ENCODE data around the gene FMO1. TPM values are rescaled to one million over a fixed set of nuclear protein-coding genes. Genes with fewer than 3 reads are reported as not detected.

The FMO1 gene
- polyA plus RNA-seq, 2 of the 4 experiments (the other 2 are of a cell fraction): not detected

DNA sequence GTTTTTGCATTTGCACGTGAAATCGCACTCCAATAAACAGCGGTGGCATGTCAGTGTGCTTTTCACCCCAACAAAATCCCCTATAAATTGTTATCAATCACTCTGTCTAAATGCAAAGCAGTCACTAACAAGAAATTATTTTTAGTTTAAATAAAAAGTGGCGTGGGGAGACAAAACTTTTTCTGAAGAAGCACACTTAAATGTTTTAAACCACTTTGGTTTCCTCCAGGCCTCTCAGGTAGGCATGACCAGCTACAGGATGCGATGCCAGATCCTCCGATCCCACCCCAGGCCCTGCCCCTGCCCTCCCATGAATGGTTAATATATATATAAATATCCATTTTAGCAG is 3.6 kb downstream of the FMO1 start (continued):
- TF ChIP-seq SREBF2 (IDR thresholded peaks at IDR 0.05): no peak

DNA sequence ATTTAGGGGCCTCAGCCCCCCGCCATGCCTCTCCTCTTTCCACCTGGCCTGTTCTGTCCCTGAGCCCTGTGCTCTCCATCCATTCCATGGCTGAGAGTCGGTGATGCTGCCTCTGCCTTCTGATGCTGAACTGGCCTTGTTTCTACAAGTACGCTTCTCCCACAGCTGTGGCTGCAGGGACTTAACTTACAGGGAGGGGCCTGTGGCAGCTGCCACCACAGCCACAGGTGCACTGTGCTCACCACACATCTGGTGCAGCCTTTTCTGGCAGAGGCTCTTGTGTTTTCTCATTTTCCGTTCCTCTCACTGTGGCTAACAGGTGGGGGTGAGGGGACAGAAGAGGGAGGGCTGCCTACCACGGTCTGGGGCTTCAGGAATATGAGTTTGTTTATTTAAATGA is 4.2 kb downstream of the FMO1 start:
- ATAC-seq (peak in 1 of 2 experiments; percentile 13; a peak in 2 of 6 replicates), DNase-seq (ENCODE audit: low read depth in 1 of 2, low spot score in 1 of 2) (no peak), FAIRE-seq (no peak)
- 59% methylated on average over 5 of the region's 5 CpGs for WGBS (ENCODE audit: missing lambda C conversion rate)
- no peaks in the 10 kb centered on the region for H3K9me3 ChIP-seq
- H3K27ac ChIP-seq: no peak overlapping the region
- H3K4me3 ChIP-seq: no peak overlapping the region
- H3K4me1 ChIP-seq: peaks cover 4% of the 10 kb centered on the region; the same call in 1 of the 3 replicates
- ChIA-PET CTCF (interaction anchor here (1.2 kb wide), 1 partner anchor 663 kb away, joined by 3 read pairs; no protein-coding TSS in a partner anchor), POLR2A (no interaction called here)
- H3K4me2 ChIP-seq: no peak overlapping the region
- TF ChIP-seq HEYL (CRISPR knock-in tag; IDR thresholded peaks at IDR 0.05): no peak
- no peak for TF ChIP-seq RARB (CRISPR knock-in tag; IDR thresholded peaks at IDR 0.05)
- TF ChIP-seq RNF2 (IDR thresholded peaks at IDR 0.05; ENCODE audit: borderline replicate concordance, low read depth): no peak
- TF ChIP-seq, protein P1, sequence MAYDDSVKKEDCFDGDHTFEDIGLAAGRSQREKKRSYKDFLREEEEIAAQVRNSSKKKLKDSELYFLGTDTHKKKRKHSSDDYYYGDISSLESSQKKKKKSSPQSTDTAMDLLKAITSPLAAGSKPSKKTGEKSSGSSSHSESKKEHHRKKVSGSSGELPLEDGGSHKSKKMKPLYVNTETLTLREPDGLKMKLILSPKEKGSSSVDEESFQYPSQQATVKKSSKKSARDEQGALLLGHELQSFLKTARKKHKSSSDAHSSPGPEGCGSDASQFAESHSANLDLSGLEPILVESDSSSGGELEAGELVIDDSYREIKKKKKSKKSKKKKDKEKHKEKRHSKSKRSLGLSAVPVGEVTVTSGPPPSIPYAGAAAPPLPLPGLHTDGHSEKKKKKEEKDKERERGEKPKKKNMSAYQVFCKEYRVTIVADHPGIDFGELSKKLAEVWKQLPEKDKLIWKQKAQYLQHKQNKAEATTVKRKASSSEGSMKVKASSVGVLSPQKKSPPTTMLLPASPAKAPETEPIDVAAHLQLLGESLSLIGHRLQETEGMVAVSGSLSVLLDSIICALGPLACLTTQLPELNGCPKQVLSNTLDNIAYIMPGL (CRISPR knock-in tag; IDR thresholded peaks at IDR 0.05; ENCODE audit: borderline replicate concordance): no peak
- TF ChIP-seq ZNF302 (CRISPR knock-in tag; IDR thresholded peaks at IDR 0.05): no peak
- TF ChIP-seq SREBF2 (IDR thresholded peaks at IDR 0.05): no peak
- TF ChIP-seq POLR2AphosphoS2 (conservative IDR thresholded peaks at IDR 0.05; ENCODE audit: low read length): no peak
- no peak for TF ChIP-seq HOXB13 (CRISPR knock-in tag; IDR thresholded peaks at IDR 0.05; ENCODE audit: low read depth)
- TF ChIP-seq BHLHE40 (IDR thresholded peaks at IDR 0.05; ENCODE audit: low read depth, low read length): no peak
- TF ChIP-seq KDM5A (IDR thresholded peaks at IDR 0.05): no peak

DNA sequence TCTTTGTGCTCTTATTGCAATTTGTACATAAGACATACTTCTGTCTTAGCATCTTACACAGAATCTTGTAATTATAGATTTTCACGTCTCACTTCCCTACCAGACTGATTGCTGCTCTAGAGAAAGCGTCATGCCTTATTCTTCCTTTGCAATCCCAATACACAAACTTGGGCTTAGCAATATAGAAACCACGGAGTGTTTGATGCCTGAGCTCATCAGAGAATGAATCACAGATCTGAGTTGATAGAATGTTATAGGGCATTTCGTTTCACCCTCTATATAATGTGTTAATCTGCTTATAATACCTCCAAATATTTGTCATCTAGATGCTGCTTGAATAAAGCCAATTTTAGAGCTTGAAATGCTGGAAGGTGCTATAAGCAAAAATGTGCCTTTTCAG is 6.6 kb downstream of the FMO1 start:
- POLR2A ChIA-PET: no interaction called here
- TF ChIP-seq, protein P2, sequence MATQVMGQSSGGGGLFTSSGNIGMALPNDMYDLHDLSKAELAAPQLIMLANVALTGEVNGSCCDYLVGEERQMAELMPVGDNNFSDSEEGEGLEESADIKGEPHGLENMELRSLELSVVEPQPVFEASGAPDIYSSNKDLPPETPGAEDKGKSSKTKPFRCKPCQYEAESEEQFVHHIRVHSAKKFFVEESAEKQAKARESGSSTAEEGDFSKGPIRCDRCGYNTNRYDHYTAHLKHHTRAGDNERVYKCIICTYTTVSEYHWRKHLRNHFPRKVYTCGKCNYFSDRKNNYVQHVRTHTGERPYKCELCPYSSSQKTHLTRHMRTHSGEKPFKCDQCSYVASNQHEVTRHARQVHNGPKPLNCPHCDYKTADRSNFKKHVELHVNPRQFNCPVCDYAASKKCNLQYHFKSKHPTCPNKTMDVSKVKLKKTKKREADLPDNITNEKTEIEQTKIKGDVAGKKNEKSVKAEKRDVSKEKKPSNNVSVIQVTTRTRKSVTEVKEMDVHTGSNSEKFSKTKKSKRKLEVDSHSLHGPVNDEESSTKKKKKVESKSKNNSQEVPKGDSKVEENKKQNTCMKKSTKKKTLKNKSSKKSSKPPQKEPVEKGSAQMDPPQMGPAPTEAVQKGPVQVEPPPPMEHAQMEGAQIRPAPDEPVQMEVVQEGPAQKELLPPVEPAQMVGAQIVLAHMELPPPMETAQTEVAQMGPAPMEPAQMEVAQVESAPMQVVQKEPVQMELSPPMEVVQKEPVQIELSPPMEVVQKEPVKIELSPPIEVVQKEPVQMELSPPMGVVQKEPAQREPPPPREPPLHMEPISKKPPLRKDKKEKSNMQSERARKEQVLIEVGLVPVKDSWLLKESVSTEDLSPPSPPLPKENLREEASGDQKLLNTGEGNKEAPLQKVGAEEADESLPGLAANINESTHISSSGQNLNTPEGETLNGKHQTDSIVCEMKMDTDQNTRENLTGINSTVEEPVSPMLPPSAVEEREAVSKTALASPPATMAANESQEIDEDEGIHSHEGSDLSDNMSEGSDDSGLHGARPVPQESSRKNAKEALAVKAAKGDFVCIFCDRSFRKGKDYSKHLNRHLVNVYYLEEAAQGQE (IDR thresholded peaks at IDR 0.05): no peak
- ATAC-seq: no peak
- Histone ChIP-seq H3K4me2 (0 out of 3 replicates have a peak overlapping the region, but pooled peaks have one; percentile 6), H3K4me3 (no peak overlapping the region), H3K9me3 (no peaks in the 10 kb centered on the region), H3K4me1 (peaks cover 4% of the 10 kb centered on the region; the same call in 1 of the 3 replicates), H3K27ac (no peak overlapping the region)
- CTCF ChIA-PET: interaction anchor here (0.5 to 2.2 kb wide), 3 partner anchors 10 to 680 kb away, joined by 3 to 8 read pairs (median 6); partner anchors contain the start of gene FMO4
- no peak for DNase-seq (ENCODE audit: low read depth in 1 of 2, low spot score in 1 of 2)
- FAIRE-seq: no peak
- 2% methylated on average over 4 of the region's 4 CpGs for WGBS (ENCODE audit: missing lambda C conversion rate)

DNA sequence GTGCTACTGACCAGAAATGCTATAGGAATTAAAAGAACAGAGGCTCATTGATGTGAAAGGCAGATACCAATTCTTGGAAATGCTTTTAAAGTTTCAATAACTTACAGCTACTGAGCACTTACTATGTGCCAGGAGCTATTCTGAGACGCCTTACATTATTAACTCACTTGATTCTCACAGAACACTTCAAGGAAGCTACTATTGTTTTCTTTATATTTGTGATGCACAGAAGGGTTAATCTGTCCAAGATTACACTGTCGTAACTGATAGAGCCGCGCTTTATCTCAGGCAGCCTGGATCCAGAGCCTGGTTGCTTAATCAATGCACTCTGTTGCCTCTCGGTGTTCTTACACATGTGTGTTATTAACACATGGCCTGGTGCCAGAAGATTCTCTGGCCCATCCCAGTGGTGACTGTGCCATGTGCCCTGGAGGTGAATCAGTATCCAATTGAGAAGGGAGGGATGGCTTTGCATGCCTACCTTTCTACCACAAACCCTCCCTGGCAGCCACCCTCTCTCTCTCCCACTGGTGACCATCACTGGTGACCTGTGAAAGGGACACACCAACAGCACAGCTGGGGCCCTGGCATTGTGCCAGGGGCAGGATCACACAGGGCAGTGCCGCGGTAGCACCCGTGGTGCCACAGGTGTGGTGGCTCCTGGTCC is 8.8 kb downstream of the FMO1 start:
- Histone ChIP-seq H3K27ac (no peak overlapping the region), H3K9me3 (no peaks in the 10 kb centered on the region), H3K4me3 (no peak overlapping the region), H3K4me1 (peaks cover 4% of the 10 kb centered on the region; the same call in 1 of the 3 replicates), H3K4me2 (no peak overlapping the region)
- WGBS (ENCODE audit: missing lambda C conversion rate): 66% methylated on average over 8 of the region's 8 CpGs
- ChIA-PET CTCF (interaction anchor here (1.6 to 2.4 kb wide), 2 partner anchors 11 to 57 kb away, joined by 6 to 10 read pairs; partner anchors contain the start of gene FMO4), POLR2A (no interaction called here)
- peak in 1 of 2 experiments; percentile 12 for DNase-seq (ENCODE audit: low read depth in 1 of 2, low spot score in 1 of 2)
- no peak for FAIRE-seq
- no peak for ATAC-seq
- TF ChIP-seq JUN (IDR thresholded peaks at IDR 0.05) (no peak), TFCP2L1 (CRISPR knock-in tag; IDR thresholded peaks at IDR 0.05) (no peak), ZSCAN20 (CRISPR knock-in tag; IDR thresholded peaks at IDR 0.05) (no peak), RARB (CRISPR knock-in tag; IDR thresholded peaks at IDR 0.05) (no peak), GATA3 (IDR thresholded peaks at IDR 0.05; ENCODE audit: borderline replicate concordance) (no peak)
- TF ChIP-seq, protein P3, sequence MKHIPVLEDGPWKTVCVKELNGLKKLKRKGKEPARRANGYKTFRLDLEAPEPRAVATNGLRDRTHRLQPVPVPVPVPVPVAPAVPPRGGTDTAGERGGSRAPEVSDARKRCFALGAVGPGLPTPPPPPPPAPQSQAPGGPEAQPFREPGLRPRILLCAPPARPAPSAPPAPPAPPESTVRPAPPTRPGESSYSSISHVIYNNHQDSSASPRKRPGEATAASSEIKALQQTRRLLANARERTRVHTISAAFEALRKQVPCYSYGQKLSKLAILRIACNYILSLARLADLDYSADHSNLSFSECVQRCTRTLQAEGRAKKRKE (CRISPR knock-in tag; IDR thresholded peaks at IDR 0.05; ENCODE audit: low read depth): no peak
- TF ChIP-seq, protein P4, sequence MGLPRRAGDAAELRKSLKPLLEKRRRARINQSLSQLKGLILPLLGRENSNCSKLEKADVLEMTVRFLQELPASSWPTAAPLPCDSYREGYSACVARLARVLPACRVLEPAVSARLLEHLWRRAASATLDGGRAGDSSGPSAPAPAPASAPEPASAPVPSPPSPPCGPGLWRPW (IDR thresholded peaks at IDR 0.05): no peak
- TF ChIP-seq, protein P2 (IDR thresholded peaks at IDR 0.05): no peak
- TF ChIP-seq, protein P5, sequence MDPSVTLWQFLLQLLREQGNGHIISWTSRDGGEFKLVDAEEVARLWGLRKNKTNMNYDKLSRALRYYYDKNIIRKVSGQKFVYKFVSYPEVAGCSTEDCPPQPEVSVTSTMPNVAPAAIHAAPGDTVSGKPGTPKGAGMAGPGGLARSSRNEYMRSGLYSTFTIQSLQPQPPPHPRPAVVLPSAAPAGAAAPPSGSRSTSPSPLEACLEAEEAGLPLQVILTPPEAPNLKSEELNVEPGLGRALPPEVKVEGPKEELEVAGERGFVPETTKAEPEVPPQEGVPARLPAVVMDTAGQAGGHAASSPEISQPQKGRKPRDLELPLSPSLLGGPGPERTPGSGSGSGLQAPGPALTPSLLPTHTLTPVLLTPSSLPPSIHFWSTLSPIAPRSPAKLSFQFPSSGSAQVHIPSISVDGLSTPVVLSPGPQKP (IDR thresholded peaks at IDR 0.05; ENCODE audit: low read depth, low read length): no peak

Data from A549 (cell line).